LNCaP clone FGC (cell line): ENCODE results near the gene GNS.

Source experiments
- DNase-seq: peaks from one replicate; pipeline ENCODE4 v3.0.0-alpha.2; 2011; ENCODE audit warnings: low read depth
- H3K4me3 ChIP-seq: 2 replicates; pipeline ENCODE4 v1.5.1; 2011; ENCODE audit warnings: mild to moderate bottlenecking, low read depth, low read length, control low read depth
- CTCF ChIP-seq: IDR thresholded peaks from 2 replicates; pipeline ENCODE4 v1.5.1; 2012; ENCODE audit warnings: mild to moderate bottlenecking; ENCODE audit not compliant: control insufficient read depth, insufficient read depth; ENCODE audit errors: extremely low read depth

GNS gene

GRCh38 chr12:64745980-64746379 is 13.2 kb downstream of the GNS start:
- DNase-seq: no peak
- no peak overlapping the region for H3K4me3 ChIP-seq
- TF ChIP-seq CTCF: no peak

GRCh38 chr12:64745259-64745807 is 13.9 kb downstream of the GNS start:
- no peak overlapping the region for H3K4me3 ChIP-seq
- no peak for TF ChIP-seq CTCF
- no peak for DNase-seq

- H3K4me3 ChIP-seq: no peak overlapping the region
- no peak for DNase-seq
- TF ChIP-seq CTCF: no peak
Observed at GRCh38 chr12:64744422-64745258, 14.6 kb downstream of the GNS start.

- TF ChIP-seq CTCF: no peak
- DNase-seq: no peak
- no peak overlapping the region for H3K4me3 ChIP-seq
Observed at GRCh38 chr12:64743206-64743605, 16.0 kb downstream of the GNS start.

- H3K4me3 ChIP-seq: no peak overlapping the region
- DNase-seq: no peak
- no peak for TF ChIP-seq CTCF
Observed at GRCh38 chr12:64742416-64742815, 16.8 kb downstream of the GNS start.

GRCh38 chr12:64740646-64741045 is 18.6 kb downstream of the GNS start:
- TF ChIP-seq CTCF: no peak
- no peak overlapping the region for H3K4me3 ChIP-seq
- no peak for DNase-seq
